Activated B cell treated with CpG ODN at 0.5 μM for 24 hours (primary cell): ENCODE measurements around the gene GALNT17. TPM values are rescaled to one million over a fixed set of nuclear protein-coding genes. Genes with fewer than 3 reads are reported as not detected.

ENCODE experiments used
- ATAC-seq: fragments of 200-7000 bp; cut with Tn5 transposase; one replicate; pipeline ENCODE4 v1.10.0; 2021; ENCODE audit warnings: low read depth, mild to moderate bottlenecking, moderate library complexity
- CTCF ChIA-PET: fragments of 350-600 bp; sonication (Branson Sonifier 250); formaldehyde crosslinking; loops from one replicate; lab custom pipeline; 2021; ENCODE audit warnings: antibody characterized with exemption; lab: Charles Lee
- POLR2A ChIA-PET: fragments of 350-600 bp; sonication (Branson Sonifier 250); formaldehyde crosslinking; loops from one replicate; lab custom pipeline; 2021; ENCODE audit warnings: antibody characterized with exemption; lab: Charles Lee
- DNase-seq: peaks from one replicate; pipeline ENCODE4 v3.0.0; 2022
- H3K27ac Mint-ChIP-seq: one replicate; pipeline ENCODE4 v1.8.0; 2020; ENCODE audit warnings: mixed read lengths
- H3K27me3 Mint-ChIP-seq: one replicate; pipeline ENCODE4 v1.8.0; 2021; ENCODE audit warnings: mixed read lengths
- H3K36me3 Mint-ChIP-seq: one replicate; pipeline ENCODE4 v1.8.0; 2021; ENCODE audit warnings: low read depth, mixed read lengths
- H3K4me1 Mint-ChIP-seq: one replicate; pipeline ENCODE4 v1.8.0; 2021; ENCODE audit warnings: mixed read lengths
- H3K4me3 Mint-ChIP-seq: one replicate; pipeline ENCODE4 v1.8.0; 2020; ENCODE audit warnings: mild to moderate bottlenecking, mixed read lengths
- H3K9me3 Mint-ChIP-seq: one replicate; pipeline ENCODE4 v1.8.0; 2020; ENCODE audit warnings: mixed read lengths
- intact Hi-C: fragments of 100-400 bp; cut with micrococcal nuclease; formaldehyde crosslinking; loops from one replicate; pipeline ENCODE4 v1.15.1; 2024
- total RNA-seq: library from RNA; stranded (reverse); gene quantifications from 2 replicates; pipeline ENCODE4 v1.2.3, GENCODE V29; 2022
- TF ChIP-seq, protein P1 (sequence below): fragments of 200-600 bp; IDR thresholded peaks from one replicate; pipeline ENCODE4 v1.8.0; 2022; ENCODE audit warnings: antibody characterized with exemption, mild to moderate bottlenecking

Gene GALNT17
- total RNA-seq, 1 donor from 2014 or later, result not detected

DNA sequence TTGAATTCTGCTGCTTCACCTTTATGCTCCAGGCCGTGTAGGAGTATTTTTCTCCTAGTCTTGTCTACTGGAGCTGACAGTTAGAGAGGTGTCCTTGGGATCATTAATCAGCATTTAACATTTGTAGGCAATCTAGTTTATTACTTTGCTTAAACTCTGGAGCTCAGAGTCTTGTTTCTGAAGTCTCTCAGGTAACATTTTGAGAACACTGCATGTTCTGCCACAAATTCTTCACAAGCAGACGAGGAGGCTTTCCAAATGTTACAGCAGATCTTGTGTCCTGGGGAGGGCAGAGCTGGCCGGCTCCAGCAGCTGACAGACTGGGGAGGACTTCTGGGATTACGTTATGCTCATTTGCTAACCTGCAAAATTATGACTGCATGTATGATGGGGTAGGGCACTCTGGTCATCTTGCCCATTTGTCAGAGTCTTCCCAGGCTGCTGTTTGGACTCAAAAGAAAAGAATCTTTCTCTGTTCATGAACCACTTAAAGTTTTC lies 50.5 kb downstream of the GALNT17 start:
- TF ChIP-seq, protein P1, sequence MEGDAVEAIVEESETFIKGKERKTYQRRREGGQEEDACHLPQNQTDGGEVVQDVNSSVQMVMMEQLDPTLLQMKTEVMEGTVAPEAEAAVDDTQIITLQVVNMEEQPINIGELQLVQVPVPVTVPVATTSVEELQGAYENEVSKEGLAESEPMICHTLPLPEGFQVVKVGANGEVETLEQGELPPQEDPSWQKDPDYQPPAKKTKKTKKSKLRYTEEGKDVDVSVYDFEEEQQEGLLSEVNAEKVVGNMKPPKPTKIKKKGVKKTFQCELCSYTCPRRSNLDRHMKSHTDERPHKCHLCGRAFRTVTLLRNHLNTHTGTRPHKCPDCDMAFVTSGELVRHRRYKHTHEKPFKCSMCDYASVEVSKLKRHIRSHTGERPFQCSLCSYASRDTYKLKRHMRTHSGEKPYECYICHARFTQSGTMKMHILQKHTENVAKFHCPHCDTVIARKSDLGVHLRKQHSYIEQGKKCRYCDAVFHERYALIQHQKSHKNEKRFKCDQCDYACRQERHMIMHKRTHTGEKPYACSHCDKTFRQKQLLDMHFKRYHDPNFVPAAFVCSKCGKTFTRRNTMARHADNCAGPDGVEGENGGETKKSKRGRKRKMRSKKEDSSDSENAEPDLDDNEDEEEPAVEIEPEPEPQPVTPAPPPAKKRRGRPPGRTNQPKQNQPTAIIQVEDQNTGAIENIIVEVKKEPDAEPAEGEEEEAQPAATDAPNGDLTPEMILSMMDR, result no peak
- H3K27me3 Mint-ChIP-seq, result no peaks in the 10 kb centered on the region
- POLR2A ChIA-PET, result no interaction called here
- intact Hi-C loops, result no loop called here
- peaks cover 4% of the 10 kb centered on the region for H3K9me3 Mint-ChIP-seq
- CTCF ChIA-PET, result no interaction called here
- DNase-seq, result no peak
- H3K36me3 Mint-ChIP-seq, result no peaks in the 10 kb centered on the region
- H3K27ac Mint-ChIP-seq, result no peak overlapping the region
- ATAC-seq, result no peak
- no peak overlapping the region for H3K4me3 Mint-ChIP-seq
- no peaks in the 10 kb centered on the region for H3K4me1 Mint-ChIP-seq

DNA sequence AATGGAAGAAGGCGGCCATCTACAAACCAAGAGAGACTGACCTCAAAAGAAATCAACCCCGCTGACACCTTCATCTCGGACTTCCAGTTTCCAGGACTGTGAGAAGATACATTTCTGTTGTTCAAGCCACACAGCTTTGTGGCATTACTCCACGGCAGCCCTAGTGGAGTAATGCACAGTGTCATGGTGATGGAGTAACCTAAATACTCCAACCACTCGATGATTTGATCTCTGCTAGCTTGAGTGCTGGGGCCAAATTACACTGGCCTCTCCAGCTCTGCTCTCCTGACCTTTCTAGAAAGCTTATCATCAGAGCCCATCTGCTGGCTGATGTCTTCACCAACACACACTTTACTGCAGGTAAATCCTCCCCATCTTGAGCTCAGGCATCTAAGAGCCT lies 52.2 kb downstream of the GALNT17 start:
- ATAC-seq (no peak), DNase-seq (no peak)
- CTCF ChIA-PET, result no interaction called here
- Mint-ChIP-seq H3K4me1 (no peaks in the 10 kb centered on the region), H3K27me3 (no peaks in the 10 kb centered on the region), H3K4me3 (no peak overlapping the region), H3K36me3 (no peaks in the 10 kb centered on the region), H3K9me3 (peaks cover 4% of the 10 kb centered on the region), H3K27ac (no peak overlapping the region)
- POLR2A ChIA-PET, result no interaction called here
- TF ChIP-seq, protein P1, result no peak
- intact Hi-C loops, result no loop called here

DNA sequence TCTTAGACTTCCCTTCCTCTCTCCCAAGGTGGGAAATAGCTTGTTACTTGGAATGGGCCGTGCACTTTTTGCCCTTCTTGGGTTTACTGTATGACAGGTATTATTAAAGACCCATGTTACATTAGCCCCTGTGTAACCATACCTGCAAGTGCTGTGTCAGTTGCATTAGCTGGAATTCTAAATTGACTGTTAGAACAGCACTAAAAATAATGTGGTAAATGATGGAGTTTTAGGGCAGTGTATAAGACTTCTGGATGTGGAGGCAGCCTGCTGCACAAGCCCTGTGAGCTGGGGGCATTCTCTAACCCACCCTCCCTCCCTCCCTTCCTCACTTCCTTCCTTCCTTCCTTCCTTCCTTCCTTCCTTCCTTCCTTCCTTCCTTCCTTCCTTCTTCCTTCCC lies 52.7 kb downstream of the GALNT17 start:
- H3K9me3 Mint-ChIP-seq, result peaks cover 4% of the 10 kb centered on the region
- TF ChIP-seq, protein P1, result no peak
- H3K36me3 Mint-ChIP-seq, result no peaks in the 10 kb centered on the region
- DNase-seq (no peak), ATAC-seq (no peak)
- CTCF ChIA-PET, result no interaction called here
- intact Hi-C loops, result no loop called here
- POLR2A ChIA-PET, result no interaction called here
- H3K4me1 Mint-ChIP-seq, result no peaks in the 10 kb centered on the region
- no peak overlapping the region for H3K4me3 Mint-ChIP-seq
- no peaks in the 10 kb centered on the region for H3K27me3 Mint-ChIP-seq
- no peak overlapping the region for H3K27ac Mint-ChIP-seq

DNA sequence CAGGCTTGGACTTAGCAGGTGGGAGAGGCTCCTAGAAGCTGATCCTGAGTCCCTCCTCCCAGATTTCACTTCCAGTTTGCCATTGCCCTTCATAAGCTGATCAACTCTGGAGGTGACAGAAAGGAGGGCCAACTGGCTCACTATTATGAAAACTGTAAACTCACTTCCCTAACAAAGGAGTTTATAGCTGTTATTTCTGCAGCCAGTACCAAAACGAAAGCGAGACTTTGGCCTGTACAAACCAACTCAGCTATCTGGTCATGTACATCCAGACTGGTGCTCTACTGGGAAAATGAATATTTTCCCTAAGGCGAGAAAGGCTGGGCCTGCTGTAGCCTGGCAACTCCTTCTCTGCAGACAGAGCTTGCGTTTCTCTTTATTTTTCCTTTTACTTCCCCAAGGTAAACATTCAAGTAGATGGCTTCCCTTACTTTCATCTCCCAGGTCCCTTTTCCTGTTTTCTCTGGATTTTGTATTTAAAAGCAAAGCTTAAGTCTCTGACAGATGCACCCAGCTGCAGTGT lies 54.7 kb downstream of the GALNT17 start:
- CTCF ChIA-PET, result no interaction called here
- TF ChIP-seq, protein P1, result no peak
- intact Hi-C loops, result no loop called here
- Mint-ChIP-seq H3K4me3 (no peak overlapping the region), H3K27me3 (no peaks in the 10 kb centered on the region), H3K36me3 (no peaks in the 10 kb centered on the region), H3K9me3 (peaks cover 4% of the 10 kb centered on the region), H3K4me1 (no peaks in the 10 kb centered on the region), H3K27ac (no peak overlapping the region)
- ATAC-seq, result no peak
- DNase-seq, result no peak
- POLR2A ChIA-PET, result no interaction called here

DNA sequence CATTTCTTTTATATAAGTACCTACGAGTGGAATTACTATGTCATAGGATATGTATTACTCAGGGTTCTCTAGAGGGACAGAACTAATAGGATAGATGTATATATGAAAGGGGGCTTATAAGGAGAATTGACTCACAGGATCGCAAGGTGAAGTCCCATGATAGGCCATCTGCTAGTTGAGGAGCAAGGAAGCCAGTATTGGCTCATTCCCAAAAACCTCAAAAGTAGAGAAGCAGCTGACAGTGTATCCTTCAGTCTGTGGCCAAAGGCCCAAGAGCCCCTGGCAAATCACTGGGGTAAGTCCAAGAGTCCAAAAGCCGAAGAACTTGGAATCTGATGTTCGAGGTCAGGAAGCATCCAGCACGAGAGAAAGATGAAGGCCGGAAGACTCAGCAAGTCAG lies 59.8 kb downstream of the GALNT17 start:
- Mint-ChIP-seq H3K36me3 (no peaks in the 10 kb centered on the region), H3K27me3 (no peaks in the 10 kb centered on the region), H3K4me1 (no peaks in the 10 kb centered on the region), H3K27ac (no peak overlapping the region), H3K4me3 (no peak overlapping the region), H3K9me3 (peaks cover 8% of the 10 kb centered on the region)
- intact Hi-C loops, result no loop called here
- DNase-seq, result no peak
- no peak for ATAC-seq
- TF ChIP-seq, protein P1, result no peak
- ChIA-PET CTCF (no interaction called here), POLR2A (no interaction called here)
